Epidermal melanocyte (primary cell): ENCODE data around the gene UVRAG.
"Not testable (repeated sequence)": the region's sequence is repeated elsewhere in the genome, so short reads cannot be mapped to it uniquely, and the experiment has no call there.

Experiments used
- DNase-seq: peaks from one replicate; pipeline ENCODE4 v3.0.0; 2011; ENCODE audit warnings: low spot score; ENCODE audit not compliant: insufficient read length

UVRAG gene

GRCh38 chr11:75873417-75874221, 58.6 kb downstream of the UVRAG start:
- DNase-seq: no peak

GRCh38 chr11:75874684-75875341, 59.8 kb downstream of the UVRAG start:
- DNase-seq: no peak

- not testable (repeated sequence) for DNase-seq
Observed at GRCh38 chr11:75877327-75877726, 62.3 kb downstream of the UVRAG start.

GRCh38 chr11:75877931-75878330, 62.9 kb downstream of the UVRAG start:
- DNase-seq: not testable (repeated sequence)

- DNase-seq: peak; percentile 32
Observed at GRCh38 chr11:75878933-75879332, 63.9 kb downstream of the UVRAG start.

- no peak for DNase-seq
Observed at GRCh38 chr11:75879737-75880136, 64.7 kb downstream of the UVRAG start.

GRCh38 chr11:75880343-75880742, 65.3 kb downstream of the UVRAG start:
- not testable (repeated sequence) for DNase-seq

GRCh38 chr11:75884321-75884720, 69.3 kb downstream of the UVRAG start:
- no peak for DNase-seq

- no peak for DNase-seq
Observed at GRCh38 chr11:75888416-75888815, 73.4 kb downstream of the UVRAG start.

GRCh38 chr11:75891947-75892739, 77.1 kb downstream of the UVRAG start:
- DNase-seq: no peak

GRCh38 chr11:75893251-75893650, 78.2 kb downstream of the UVRAG start:
- DNase-seq: no peak

GRCh38 chr11:75894036-75894585, 79.1 kb downstream of the UVRAG start:
- no peak for DNase-seq

GRCh38 chr11:75896843-75897419, 81.9 kb downstream of the UVRAG start:
- DNase-seq: no peak

GRCh38 chr11:75898871-75899270, 83.9 kb downstream of the UVRAG start:
- no peak for DNase-seq

GRCh38 chr11:75899806-75900205, 84.8 kb downstream of the UVRAG start:
- DNase-seq: no peak

- DNase-seq: no peak
Observed at GRCh38 chr11:75900848-75901247, 85.8 kb downstream of the UVRAG start.

GRCh38 chr11:75902631-75903030, 87.6 kb downstream of the UVRAG start:
- DNase-seq: no peak

GRCh38 chr11:75903276-75903675, 88.3 kb downstream of the UVRAG start:
- DNase-seq: no peak

- DNase-seq: no peak
Observed at GRCh38 chr11:75905434-75905833, 90.4 kb downstream of the UVRAG start.

GRCh38 chr11:75907906-75908527, 93.0 kb downstream of the UVRAG start:
- DNase-seq: no peak
